ENCODE data around the gene SDC3. TPM values are rescaled to one million over a fixed set of nuclear protein-coding genes. Genes with fewer than 3 reads are reported as not detected.

Gene SDC3
- total and polyA plus RNA-seq, 2 of the 8 experiments (the other 6 are each of a cell fraction or from before 2014, with no cell fraction given): 7.0 to 27.0 TPM

- Histone ChIP-seq H3K36me3 (ENCODE audit: control insufficient read depth in 2 of 4, insufficient read depth in 4 of 4, low read length in 3 of 4) (peaks cover 6 to 30% (median 20%) of the 10 kb centered on the region in 4 experiments), H2BK15ac (ENCODE audit: low read length) (no peak overlapping the region), H3K4me3 (ENCODE audit: extremely low read depth in 1 of 4, insufficient read depth in 2 of 4, low read depth in 3 of 4, low read length in 4 of 4) (no peak overlapping the region), H2BK20ac (ENCODE audit: low read length) (no peak overlapping the region), H3K18ac (ENCODE audit: extremely low read depth, low read length) (0 out of 2 replicates have a peak overlapping the region, but pooled peaks have one; percentile 13), H2BK12ac (ENCODE audit: low read depth, low read length) (no peak overlapping the region), H2AK5ac (ENCODE audit: low read depth, low read length) (peak overlapping the region; percentile 15; the same call in 1 of the 2 replicates), H3K14ac (ENCODE audit: insufficient read length) (no peak overlapping the region), H3K9me3 (ENCODE audit: insufficient read depth in 2 of 2, low read depth in 1 of 2, low read length in 1 of 2) (peaks cover 26 to 30% of the 10 kb centered on the region in 2 experiments), H2BK5ac (ENCODE audit: low read depth, low read length) (peak overlapping the region; percentile 66; the same call in 1 of the 2 replicates), H2AFZ (ENCODE audit: low read length) (no peak overlapping the region), H2BK120ac (replicated peaks; ENCODE audit: low read depth, low read length) (no peak overlapping the region), H3K79me1 (ENCODE audit: low read depth, low read length) (no peaks in the 10 kb centered on the region), H3K23me2 (ENCODE audit: low read depth, low read length) (no peaks in the 10 kb centered on the region), H3K4me2 (ENCODE audit: insufficient read depth in 1 of 2, low read depth in 2 of 2, low read length in 2 of 2) (no peak overlapping the region), H4K5ac (ENCODE audit: insufficient read length, low read depth, low read length) (no peak overlapping the region), H3K79me2 (ENCODE audit: control insufficient read depth in 1 of 2, insufficient read depth in 2 of 2, low read length in 2 of 2) (no peaks in the 10 kb centered on the region), H3K9ac (replicated peaks in 1 of 4; ENCODE audit: extremely low read depth in 1 of 4, low read depth in 3 of 4, low read length in 3 of 4) (no peak overlapping the region), H4K20me1 (replicated peaks in 1 of 2; ENCODE audit: control insufficient read depth in 1 of 2, insufficient read depth in 2 of 2, low read length in 2 of 2) (no peaks in the 10 kb centered on the region), H3K27ac (ENCODE audit: low read depth, low read length) (no peak overlapping the region), H4K8ac (ENCODE audit: extremely low read depth, insufficient read depth, low read length) (no peak overlapping the region), H4K91ac (replicated peaks; ENCODE audit: insufficient read length, low read length) (no peak overlapping the region), H3K27me3 (replicated peaks in 1 of 4; ENCODE audit: control insufficient read depth in 3 of 4, extremely low read depth in 1 of 4, insufficient read depth in 3 of 4, low read length in 3 of 4) (no peaks in the 10 kb centered on the region; a peak in 1 of 7 replicates), H3K23ac (ENCODE audit: insufficient read length) (no peak overlapping the region), H3K4ac (replicated peaks; ENCODE audit: insufficient read length, low read depth, low read length) (peak overlapping the region; percentile 7), H3K4me1 (replicated peaks in 1 of 4; ENCODE audit: control insufficient read depth in 3 of 4, insufficient read depth in 4 of 4, low read length in 3 of 4) (peaks cover 0 to 8% (median 5%) of the 10 kb centered on the region in 4 experiments; a peak in 4 of 7 replicates), H3K56ac (replicated peaks; ENCODE audit: insufficient read length, low read depth, low read length) (no peak overlapping the region)
- no peak for DNase-seq (ENCODE audit: low read depth in 1 of 2, low spot score in 2 of 2)
- no peak for TF ChIP-seq BCL11A (IDR thresholded peaks at IDR 0.05; ENCODE audit: low read depth in 2 of 2, low read length in 2 of 2)
- TF ChIP-seq MAFK (IDR thresholded peaks at IDR 0.05; ENCODE audit: low read depth, low read length): no peak
- TF ChIP-seq POU5F1 (IDR thresholded peaks at IDR 0.05; ENCODE audit: low read depth, low read length): no peak
- TF ChIP-seq NRF1 (IDR thresholded peaks at IDR 0.05; ENCODE audit: low read depth, low read length): no peak
- TF ChIP-seq PHF8 (conservative IDR thresholded peaks at IDR 0.05; ENCODE audit: low read depth, low read length): no peak
- TF ChIP-seq KDM1A (IDR thresholded peaks at IDR 0.05; ENCODE audit: borderline replicate concordance, low read length): no peak
- TF ChIP-seq ASH2L (IDR thresholded peaks at IDR 0.05; ENCODE audit: low read length): no peak
- TF ChIP-seq RFX5 (IDR thresholded peaks at IDR 0.05; ENCODE audit: borderline replicate concordance, low read depth, low read length): no peak
- TF ChIP-seq SIX5 (IDR thresholded peaks at IDR 0.05; ENCODE audit: low read depth, low read length): no peak
- no peak for TF ChIP-seq SRF (IDR thresholded peaks at IDR 0.05; ENCODE audit: low read depth, low read length)
- TF ChIP-seq SAP30 (IDR thresholded peaks at IDR 0.05; ENCODE audit: insufficient read depth, insufficient replicate concordance, low read length): no peak
- TF ChIP-seq POLR2A (IDR thresholded peaks at IDR 0.05; ENCODE audit: control extremely low read depth in 1 of 2, low read depth in 2 of 2, low read length in 2 of 2): no peak
- TF ChIP-seq HDAC6 (IDR thresholded peaks at IDR 0.05; ENCODE audit: low read depth, low read length): no peak
- TF ChIP-seq CHD2 (IDR thresholded peaks at IDR 0.05; ENCODE audit: low read length): no peak
- no peak for TF ChIP-seq HDAC2 (IDR thresholded peaks at IDR 0.05; ENCODE audit: borderline replicate concordance in 1 of 2, low read depth in 2 of 2, low read length in 2 of 2)
- POLR2A ChIA-PET (ENCODE audit: partially characterized antibody): interaction anchor here (1.9 kb wide), 1 partner anchor 18 kb away, joined by 6 read pairs; no protein-coding TSS in a partner anchor
- CTCF ChIA-PET (ENCODE audit: partially characterized antibody): no interaction called here
- WGBS, 2 experiments (ENCODE audit: extremely low coverage in 1 of 2, insufficient coverage in 1 of 2, insufficient read length in 1 of 2, insufficient replicate concordance in 2 of 2, low coverage in 1 of 2, low lambda C conversion rate in 2 of 2, missing lambda C conversion rate in 1 of 2): 77% methylated on average over 3 of the region's 3 CpGs; no CpG with 5 or more reads in 1 of the 2 experiments
- no peak for FAIRE-seq
Measured at GRCh38 chr1:30870035-30870434, 38.5 kb downstream of the SDC3 start.
